ENCODE results near the gene RAPGEF6.
"Not testable (repeated sequence)": the region's sequence is repeated elsewhere in the genome, so short reads cannot be mapped to it uniquely, and the experiment has no call there.

The RAPGEF6 gene

DNA sequence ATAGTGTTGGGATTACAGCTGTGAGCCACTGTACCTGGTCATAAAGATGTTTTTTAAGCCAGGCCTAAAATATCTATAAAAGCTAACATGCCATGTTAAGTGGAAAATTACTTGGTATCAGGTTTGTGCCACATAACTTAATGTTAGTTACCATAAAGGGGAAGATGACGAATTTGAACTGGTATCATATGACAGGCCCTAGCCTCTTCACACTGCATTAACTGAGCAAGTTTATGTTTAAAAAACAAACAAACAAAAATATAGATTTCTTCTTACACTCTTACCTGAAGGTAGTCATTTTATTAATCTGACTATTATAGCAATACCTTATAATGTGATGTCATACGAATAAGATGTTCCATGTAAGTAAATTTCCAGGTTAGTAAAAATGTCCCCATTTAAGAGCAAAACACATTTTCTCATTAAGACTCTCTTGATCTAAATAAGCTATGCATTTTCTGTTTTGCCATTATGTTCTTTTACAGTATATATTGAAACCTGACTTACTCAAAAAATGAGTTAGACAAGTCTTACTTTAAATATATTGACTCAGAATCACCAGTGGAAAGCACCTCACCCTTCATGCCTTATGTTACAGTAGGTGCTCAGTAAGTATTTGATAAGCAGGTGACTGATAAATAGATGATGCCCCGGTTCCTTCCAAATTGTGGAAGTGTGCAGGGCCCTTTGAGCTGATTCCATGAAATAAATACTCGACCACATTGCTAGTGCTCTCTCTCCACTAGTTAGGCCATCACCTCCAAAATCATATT is 245.7 kb downstream of the RAPGEF6 start:
- DNase-seq (ENCODE audit: low read depth in 2 of 2) = no peak

GRCh38 chr5:131387255-131387654 is 247.8 kb downstream of the RAPGEF6 start:
- no peak for DNase-seq (ENCODE audit: low read depth in 2 of 2)

DNA sequence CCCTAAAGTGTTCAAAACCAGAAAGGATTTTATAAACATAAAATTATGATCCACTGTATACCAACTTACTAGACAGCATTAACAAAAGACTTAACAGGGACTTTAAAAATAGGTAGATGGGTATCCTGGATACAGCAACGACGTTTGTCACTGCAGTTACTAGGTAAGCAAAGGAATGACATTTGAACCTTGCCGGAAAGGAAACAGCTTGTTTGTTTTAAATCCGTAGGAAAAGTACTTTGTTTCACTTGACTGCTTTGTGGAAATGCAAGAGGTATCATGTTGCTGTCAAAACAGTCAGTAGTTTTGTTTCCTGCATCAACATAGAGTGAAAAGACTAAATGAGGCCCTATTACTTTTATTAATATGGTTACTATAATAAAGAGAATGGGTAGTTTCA is 248.2 kb downstream of the RAPGEF6 start:
- DNase-seq (ENCODE audit: low read depth in 2 of 2) = no peak

DNA sequence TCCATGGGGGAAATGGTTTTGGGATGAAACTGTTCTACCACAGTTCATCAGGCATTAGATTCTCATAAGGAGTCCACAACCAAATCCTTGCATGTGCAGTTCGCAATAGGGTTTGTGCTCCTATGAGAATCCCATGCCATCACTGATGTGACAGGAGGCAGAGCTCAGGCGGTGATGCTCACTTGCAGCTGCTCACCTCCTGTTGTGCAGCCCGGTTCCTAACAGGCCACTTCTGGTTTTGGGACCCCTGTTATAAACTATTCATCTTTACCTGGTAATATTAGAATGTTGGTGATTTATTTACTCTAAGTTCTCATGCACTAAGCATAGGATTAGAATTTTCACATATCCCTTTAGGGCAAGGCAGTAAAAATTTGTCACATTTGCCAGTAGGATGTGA is 248.9 kb downstream of the RAPGEF6 start:
- no peak for DNase-seq (ENCODE audit: low read depth in 2 of 2)

DNA sequence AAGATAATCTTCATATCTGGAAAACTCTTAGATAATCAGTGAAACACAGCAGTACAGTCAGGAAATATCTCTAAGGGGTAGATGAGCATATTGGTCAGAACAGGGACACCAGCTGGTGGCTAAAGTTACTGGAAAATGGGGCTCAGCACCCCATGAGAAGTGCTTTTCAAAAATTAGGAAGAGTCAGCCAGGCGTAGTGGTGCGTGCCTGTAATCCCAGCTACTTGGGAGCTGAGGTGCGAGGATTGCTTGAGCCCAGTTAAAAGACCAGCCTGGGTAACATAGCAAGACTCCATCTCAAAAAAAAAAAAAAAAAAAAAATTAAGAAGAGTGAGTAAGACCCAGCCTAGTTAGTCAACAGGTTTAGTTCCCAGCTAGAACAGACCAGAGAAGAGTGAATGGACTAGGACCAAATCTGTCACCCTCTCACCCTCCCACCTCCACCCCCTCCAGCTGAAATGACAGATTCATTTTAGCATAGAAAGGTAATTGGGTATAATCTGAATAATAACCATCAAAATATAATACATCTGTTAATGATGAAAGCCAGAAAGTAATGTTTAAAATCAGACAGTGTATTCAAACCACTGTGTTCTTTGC is 250.3 kb downstream of the RAPGEF6 start:
- DNase-seq (ENCODE audit: low read depth in 2 of 2) = peak in 1 of 2 donors; percentile 31

DNA sequence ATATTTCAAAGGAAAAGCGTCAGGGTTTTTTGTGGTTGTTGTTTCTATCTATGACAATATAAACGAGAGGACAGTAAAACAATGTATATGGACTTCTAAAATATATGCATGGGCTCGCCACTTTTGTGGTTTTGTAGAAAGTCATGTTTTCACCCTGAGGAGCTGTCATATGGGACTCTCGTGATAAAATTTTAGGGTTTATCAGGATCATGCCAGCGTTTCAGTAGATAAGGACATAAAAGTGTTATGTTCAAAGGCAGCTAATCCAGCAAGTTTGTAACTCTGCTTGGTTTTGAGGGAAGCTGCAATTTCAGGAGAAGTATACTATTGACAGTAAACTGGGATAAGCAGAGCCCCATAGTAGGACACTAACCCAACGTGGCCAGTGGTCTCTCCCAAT is 250.9 kb downstream of the RAPGEF6 start:
- no peak for DNase-seq (ENCODE audit: low read depth in 2 of 2)

GRCh38 chr5:131382407-131383395 is 252.3 kb downstream of the RAPGEF6 start:
- DNase-seq (ENCODE audit: low read depth in 2 of 2) = peak in 1 of 2 donors; percentile 26

DNA sequence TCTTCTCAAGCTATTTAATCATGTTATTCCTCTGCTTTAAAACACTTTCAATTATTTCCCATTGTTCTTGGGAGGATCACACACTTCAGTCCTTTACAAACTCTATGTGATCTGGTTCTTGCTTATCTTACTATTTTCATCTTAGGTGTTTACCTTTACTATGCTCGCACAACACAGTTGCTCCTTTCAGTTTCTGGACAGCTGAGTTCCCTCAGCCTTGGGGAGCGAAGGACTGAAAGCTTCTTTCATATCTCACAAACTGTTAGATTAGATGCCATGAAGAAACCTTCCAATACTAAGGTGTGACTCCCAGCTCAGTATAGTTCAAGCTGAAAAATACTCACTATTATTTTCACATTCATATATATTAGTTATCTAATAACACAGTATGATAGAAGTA is 253.3 kb downstream of the RAPGEF6 start:
- DNase-seq (ENCODE audit: low read depth in 2 of 2) = no peak

GRCh38 chr5:131381021-131381420 is 254.0 kb downstream of the RAPGEF6 start:
- no peak for DNase-seq (ENCODE audit: low read depth in 2 of 2)

DNA sequence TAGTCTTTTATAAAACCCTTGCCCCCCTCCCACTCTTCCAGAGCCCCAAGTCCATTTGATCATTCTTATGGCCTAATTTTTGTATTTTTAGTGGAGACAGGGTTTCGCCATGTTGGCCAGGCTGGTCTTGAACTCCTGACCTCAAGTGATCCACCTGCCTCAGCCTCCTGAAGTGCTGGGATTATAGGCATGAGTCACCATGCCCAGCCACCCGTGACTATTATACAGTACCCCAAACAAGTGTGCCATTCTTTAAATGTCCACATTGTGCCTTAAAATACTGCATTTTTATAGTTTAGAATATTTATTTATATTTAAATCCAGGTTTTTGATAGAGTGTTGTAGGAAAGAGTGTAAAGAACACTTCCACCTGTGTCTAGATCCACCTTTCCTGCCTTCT is 254.8 kb downstream of the RAPGEF6 start:
- DNase-seq (ENCODE audit: low read depth in 2 of 2) = not testable (repeated sequence)

GRCh38 chr5:131379723-131380122 is 255.3 kb downstream of the RAPGEF6 start:
- DNase-seq (ENCODE audit: low read depth in 2 of 2) = peak; percentile 63 to 68

DNA sequence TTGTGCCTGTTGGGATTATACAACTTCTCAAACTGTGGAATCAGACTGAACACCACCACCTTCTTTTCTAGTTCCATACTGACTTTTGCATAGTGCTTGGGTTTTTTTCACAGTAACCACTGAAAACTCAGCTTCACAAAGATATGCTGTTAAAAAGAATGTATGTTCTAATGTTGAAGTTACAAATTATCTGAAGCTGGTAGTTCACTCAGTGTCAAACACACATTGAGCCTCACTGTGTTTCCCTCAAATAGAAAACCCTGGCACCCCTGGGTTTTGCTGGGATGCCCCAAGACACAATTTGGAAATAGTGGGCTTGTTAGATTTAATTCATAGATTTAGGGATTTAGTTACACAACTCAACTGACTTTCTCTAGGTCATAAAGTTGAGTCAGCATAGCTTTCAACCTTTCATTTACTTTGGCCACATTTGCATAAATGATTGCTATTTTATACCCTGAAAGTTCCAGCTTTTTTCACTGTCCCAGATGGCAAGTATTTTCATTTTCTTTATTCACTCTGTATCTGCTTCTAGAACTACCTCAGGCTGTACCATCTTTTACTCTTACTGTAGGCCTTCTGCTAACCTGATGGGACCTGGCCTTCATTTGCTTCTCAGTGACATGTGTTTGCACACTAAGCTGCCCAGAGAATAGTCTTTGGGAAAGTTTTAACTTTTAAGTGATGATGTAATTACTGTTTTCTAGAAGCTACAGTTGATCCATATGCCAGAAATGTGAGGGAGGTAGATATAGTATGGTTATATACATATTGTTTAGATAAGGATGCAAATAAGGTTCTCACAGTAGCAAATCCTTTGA is 256.1 kb downstream of the RAPGEF6 start:
- DNase-seq (ENCODE audit: low read depth in 2 of 2) = no peak

GRCh38 chr5:131377785-131378325 is 257.2 kb downstream of the RAPGEF6 start:
- no peak for DNase-seq (ENCODE audit: low read depth in 2 of 2)

DNA sequence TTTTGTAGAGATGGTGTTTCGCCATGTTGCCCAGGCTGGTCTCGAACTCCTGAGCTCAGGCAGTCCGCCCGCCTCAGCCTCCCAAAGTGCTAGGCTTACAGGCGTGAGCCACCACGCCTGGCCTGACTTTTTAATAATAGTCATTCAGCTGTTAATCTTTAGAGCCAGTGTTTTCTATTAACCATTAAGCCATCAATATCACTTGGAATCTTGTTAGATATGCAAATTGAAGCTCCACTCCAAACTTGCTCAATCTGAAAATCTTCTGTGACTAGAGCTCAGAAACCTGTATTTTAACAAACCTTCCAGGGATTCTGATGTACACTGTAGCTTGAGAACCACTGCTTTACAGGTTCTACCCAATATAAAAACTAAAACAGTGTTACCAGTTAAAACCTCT is 257.7 kb downstream of the RAPGEF6 start:
- DNase-seq (ENCODE audit: low read depth in 2 of 2) = no peak

DNA sequence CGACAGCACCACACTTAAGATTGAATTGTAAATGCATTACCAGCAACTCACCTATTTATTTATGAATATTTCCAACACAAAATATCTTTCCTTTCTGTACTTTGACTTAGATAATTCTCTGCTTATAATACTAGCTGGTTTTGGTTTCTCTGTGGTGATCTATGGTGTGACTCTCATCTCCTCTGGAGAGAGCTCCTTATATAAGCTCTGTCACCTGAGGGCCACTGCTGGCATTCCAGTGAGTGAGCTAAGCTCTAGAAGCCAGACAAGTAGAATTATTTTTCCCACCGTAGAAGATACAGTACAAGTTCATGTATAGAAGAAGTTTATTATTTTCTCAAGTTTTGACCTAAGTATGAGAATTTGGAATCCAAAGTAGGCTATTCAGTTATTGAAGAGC is 259.7 kb downstream of the RAPGEF6 start:
- DNase-seq (ENCODE audit: low read depth in 2 of 2) = no peak

All from stimulated activated CD8-positive, alpha-beta memory T cell treated with anti-CD3 and anti-CD28 coated beads, Interleukin-7, amount 100 ng/mL, for 4 hours (primary cell).